IMR-90 (cell line): ENCODE data around the gene SLC37A3. TPM values are rescaled to one million over a fixed set of nuclear protein-coding genes. Genes with fewer than 3 reads are reported as not detected.

ENCODE experiments used
- ATAC-seq: fragments of 200-7000 bp; cut with Tn5 transposase; 2 replicates; pipeline ENCODE4 v1.9.1; 2020; ENCODE audit warnings: low read depth, mild to moderate bottlenecking, moderate library complexity
- BruUV-seq: library from RNA; stranded (reverse); fragments of 400-500 nt; replicated peaks from 2 replicates; lab custom pipeline; 2021; lab: Mats Ljungman, UMichigan
- CTCF ChIA-PET: fragments of 300-600 bp; formaldehyde crosslinking; extraction: SDS; loops from one replicate; lab custom pipeline; 2021; ENCODE audit warnings: antibody characterized with exemption; lab: Yijun Ruan, JAX
- POLR2A ChIA-PET: fragments of 300-600 bp; sonication (Branson Sonifier 250); formaldehyde crosslinking; loops from one replicate; lab custom pipeline; 2022; ENCODE audit warnings: antibody characterized with exemption; ENCODE audit not compliant: unreplicated experiment; lab: Charles Lee
- DNase-seq: peaks from one replicate; pipeline ENCODE4 v3.0.0; 2013
- H2AFZ ChIP-seq: replicated peaks from 2 replicates; pipeline ENCODE3; 2013; ENCODE audit warnings: low read length, mild to moderate bottlenecking; ENCODE audit not compliant: poor library complexity
- H2AK5ac ChIP-seq: 2 replicates; pipeline ENCODE4 v1.6.1; 2013; ENCODE audit warnings: low read depth, low read length, inconsistent platforms
- H2AK9ac ChIP-seq: replicated peaks from 2 replicates; pipeline ENCODE3; 2013; ENCODE audit warnings: mild to moderate bottlenecking, low read depth, low read length, moderate library complexity; ENCODE audit not compliant: poor library complexity
- H2BK120ac ChIP-seq: 2 replicates; pipeline ENCODE4 v1.6.1; 2013; ENCODE audit warnings: low read depth, low read length, inconsistent platforms
- H2BK15ac ChIP-seq: 3 replicates; pipeline ENCODE4 v1.6.1; 2013; ENCODE audit warnings: low read depth, low read length, inconsistent platforms
- H2BK20ac ChIP-seq: 2 replicates; pipeline ENCODE4 v1.6.1; 2013; ENCODE audit warnings: low read depth, mild to moderate bottlenecking, inconsistent platforms, low read length, moderate library complexity
- H2BK5ac ChIP-seq: 2 replicates; pipeline ENCODE4 v1.6.1; 2013; ENCODE audit warnings: mild to moderate bottlenecking, low read depth, low read length, inconsistent platforms; ENCODE audit not compliant: poor library complexity, severe bottlenecking
- H3K14ac ChIP-seq: replicated peaks from 2 replicates; pipeline ENCODE4 v1.6.1; 2013; ENCODE audit warnings: low read depth, low read length, inconsistent platforms
- H3K18ac ChIP-seq: 2 replicates; pipeline ENCODE4 v1.6.1; 2013; ENCODE audit warnings: low read depth, low read length, control low read depth
- H3K23ac ChIP-seq: 2 replicates; pipeline ENCODE4 v1.6.1; 2013; ENCODE audit warnings: low read depth, low read length, inconsistent platforms
- H3K27ac ChIP-seq: 2 replicates; pipeline ENCODE4 v1.5.1; 2013; ENCODE audit warnings: mild to moderate bottlenecking, control low read depth, low read length; ENCODE audit not compliant: insufficient read depth
- H3K27me3 ChIP-seq: 2 replicates; pipeline ENCODE4 v1.6.1; 2013; ENCODE audit warnings: low read length; ENCODE audit not compliant: control insufficient read depth, insufficient read depth
- H3K36me3 ChIP-seq: 2 replicates; pipeline ENCODE4 v1.6.1; 2013; ENCODE audit warnings: low read length, mixed read lengths; ENCODE audit not compliant: control insufficient read depth, insufficient read depth
- H3K4ac ChIP-seq: 2 replicates; pipeline ENCODE4 v1.6.1; 2013; ENCODE audit warnings: low read depth, low read length, inconsistent platforms
- H3K4me1 ChIP-seq: 2 replicates; pipeline ENCODE4 v1.6.1; 2013; ENCODE audit warnings: low read length, mixed read lengths; ENCODE audit not compliant: control insufficient read depth, insufficient read depth
- H3K4me2 ChIP-seq: 2 replicates; pipeline ENCODE4 v1.6.1; 2013; ENCODE audit warnings: low read depth, mild to moderate bottlenecking, control low read depth, low read length, moderate library complexity
- H3K4me3 ChIP-seq: 2 replicates; pipeline ENCODE4 v1.5.1; 2013; ENCODE audit warnings: low read depth, mild to moderate bottlenecking, control low read depth, low read length, moderate library complexity; ENCODE audit not compliant: insufficient read depth
- H3K56ac ChIP-seq: 2 replicates; pipeline ENCODE4 v1.6.1; 2013; ENCODE audit warnings: low read length, inconsistent platforms; ENCODE audit not compliant: insufficient read depth; ENCODE audit errors: extremely low read depth
- H3K79me1 ChIP-seq, 2 experiments: 2 replicates each; pipeline ENCODE4 v1.6.1; 2013; ENCODE audit warnings: low read length in 2 of 2, inconsistent platforms in 1 of 2, low read depth in 1 of 2
- H3K9ac ChIP-seq: 2 replicates; pipeline ENCODE4 v1.6.1; 2013; ENCODE audit warnings: low read depth, low read length, control low read depth
- H3K9me1 ChIP-seq: 2 replicates; pipeline ENCODE4 v1.6.1; 2013; ENCODE audit warnings: low read length, inconsistent platforms; ENCODE audit not compliant: insufficient read depth
- H3K9me3 ChIP-seq: 2 replicates; pipeline ENCODE4 v1.6.1; 2013; ENCODE audit warnings: low read length; ENCODE audit not compliant: control insufficient read depth, insufficient read depth
- H4K20me1 ChIP-seq: 2 replicates; pipeline ENCODE4 v1.6.1; 2013; ENCODE audit warnings: low read length, inconsistent platforms; ENCODE audit not compliant: insufficient read depth
- H4K5ac ChIP-seq: 2 replicates; pipeline ENCODE4 v1.6.1; 2013; ENCODE audit warnings: mild to moderate bottlenecking, low read depth, low read length, control low read depth
- H4K8ac ChIP-seq, 2 experiments: 2 replicates each; pipeline ENCODE4 v1.6.1; 2013; ENCODE audit warnings: low read depth in 2 of 2, low read length in 2 of 2, control low read depth in 1 of 2, inconsistent platforms in 1 of 2
- H4K91ac ChIP-seq: 2 replicates; pipeline ENCODE4 v1.6.1; 2013; ENCODE audit warnings: low read depth, low read length, inconsistent platforms; ENCODE audit not compliant: insufficient read depth
- SMC3 ChIP-seq: fragments of 150-350 bp; IDR thresholded peaks from 2 replicates; pipeline ENCODE4 v1.6.1; 2016; ENCODE audit warnings: low read depth, mild to moderate bottlenecking, antibody characterized with exemption, low read length, moderate library complexity
- WGBS, 2 experiments: methylation state at CpG; one replicate each; pipeline versions ENCODE4 v1.1.5 to v1.1.7; 2013; ENCODE audit warnings: missing lambda C conversion rate in 2 of 2; ENCODE audit not compliant: insufficient read length in 1 of 2; ENCODE audit errors: extremely low coverage in 2 of 2; 5-methylcytosine and 5-hydroxymethylcytosine counted together
- dilution Hi-C: fragments of 300-500 bp; cut with HindIII; formaldehyde crosslinking; loops from one replicate; pipeline ENCODE4 v1.14.3; 2018; ENCODE audit warnings: low sequenced_read_pairs; ENCODE audit not compliant: unreplicated experiment
- in situ Hi-C: fragments of 300-500 bp; cut with MboI; formaldehyde crosslinking; loops from 3 replicates; pipeline ENCODE4 v1.14.3; 2019; ENCODE audit warnings: low sequenced_read_pairs, inconsistent platforms, mixed read lengths
- intact Hi-C: fragments of 100-400 bp; cut with micrococcal nuclease; formaldehyde crosslinking; loops from 2 replicates; pipeline ENCODE4 v1.10.0; 2022
- polyA plus RNA-seq, 3 experiments: library from polyadenylated mRNA; depleted of rRNA; stranded (reverse); fragments of >200 nt; gene quantifications; 2 replicates each; pipeline ENCODE4 v1.2.3, GENCODE V29; 2012; ENCODE audit warnings: low replicate concordance in 1 of 3
- total RNA-seq: library from RNA; depleted of rRNA; stranded (reverse); fragments of >200 nt; gene quantifications from 2 replicates; pipeline ENCODE4 v1.2.3, GENCODE V29; 2012

SLC37A3 gene
- total and polyA plus RNA-seq, 2 of the 4 experiments (the other 2 are of a cell fraction), result 43.2 to 45.3 TPM

DNA sequence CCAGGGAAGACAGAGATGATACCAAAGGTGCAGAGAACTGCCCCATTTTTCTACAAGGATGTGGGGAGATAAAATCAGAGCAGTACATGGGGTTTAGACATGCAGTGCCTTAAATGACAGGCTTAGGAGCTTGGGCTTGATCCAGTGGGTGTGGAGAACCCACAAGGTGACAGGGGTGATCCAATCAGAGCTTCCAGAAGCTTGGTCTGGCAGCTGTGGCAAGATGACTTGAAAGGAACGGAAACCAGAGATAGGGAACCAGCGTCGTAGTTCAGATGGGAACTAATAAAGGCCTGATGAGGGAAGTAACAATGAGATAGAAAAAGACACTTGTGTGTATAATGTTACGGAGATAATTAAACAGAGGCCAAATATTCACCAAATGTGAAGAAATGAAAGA is 80.7 kb downstream of the SLC37A3 start:
- no peak overlapping the region for H4K5ac ChIP-seq
- WGBS, 2 experiments, result 100% methylated on average over 1 of the region's 4 CpGs; no CpG with 5 or more reads in 1 of the 2 experiments
- no peaks in the 10 kb centered on the region for H3K79me1 ChIP-seq
- no peak overlapping the region for H3K9ac ChIP-seq
- peaks cover 3% of the 10 kb centered on the region; the same call in 1 of the 2 replicates for H3K9me1 ChIP-seq
- no peak overlapping the region for H2AK9ac ChIP-seq
- no peak overlapping the region for H2AFZ ChIP-seq
- no peak overlapping the region for H3K14ac ChIP-seq
- dilution Hi-C loops (no loop called here), in situ Hi-C loops (no loop called here), intact Hi-C loops (no loop called here)
- H3K4me3 ChIP-seq, result no peak overlapping the region
- POLR2A ChIA-PET, result no interaction called here
- no peak overlapping the region for H3K4me2 ChIP-seq
- H4K8ac ChIP-seq, result no peak overlapping the region
- H3K4me1 ChIP-seq, result peaks cover 12% of the 10 kb centered on the region
- no peak overlapping the region for H2BK120ac ChIP-seq
- H2AK5ac ChIP-seq, result no peak overlapping the region
- H2BK5ac ChIP-seq, result no peak overlapping the region
- H3K23ac ChIP-seq, result no peak overlapping the region
- no peak overlapping the region for H3K56ac ChIP-seq
- H3K4ac ChIP-seq, result no peak overlapping the region
- no peaks in the 10 kb centered on the region for H3K9me3 ChIP-seq
- H4K20me1 ChIP-seq, result no peaks in the 10 kb centered on the region
- CTCF ChIA-PET, result no interaction called here
- BruUV-seq, result no TSS peak
- DNase-seq (no peak), ATAC-seq (no peak)
- H2BK15ac ChIP-seq, result no peak overlapping the region
- no peak overlapping the region for H4K91ac ChIP-seq
- no peak overlapping the region for H3K18ac ChIP-seq
- no peak overlapping the region for H3K27ac ChIP-seq
- no peaks in the 10 kb centered on the region for H3K27me3 ChIP-seq
- no peak overlapping the region for H2BK20ac ChIP-seq
- no peaks in the 10 kb centered on the region for H3K36me3 ChIP-seq
- TF ChIP-seq SMC3, result no peak
